Activated CD4-positive, alpha-beta T cell treated with anti-CD3 and anti-CD28 coated beads, Interleukin-2, amount 50 U/mL, for 48 hours (primary cell): ENCODE data around the gene BCL2L2.
A peak's percentile ranks its signal among the peaks of the same experiment; 100 is the strongest.

Source experiments
- DNase-seq, 2 experiments: peaks; one replicate each; pipeline ENCODE4 v3.0.0-alpha.2; 2020

BCL2L2 gene

GRCh38 chr14:23299986-23300686 is 6.5 kb upstream of the BCL2L2 start:
- no peak for DNase-seq

- peak; percentile 34 to 38 for DNase-seq
Measured at GRCh38 chr14:23300687-23301223, 5.9 kb upstream of the BCL2L2 start.

DNA sequence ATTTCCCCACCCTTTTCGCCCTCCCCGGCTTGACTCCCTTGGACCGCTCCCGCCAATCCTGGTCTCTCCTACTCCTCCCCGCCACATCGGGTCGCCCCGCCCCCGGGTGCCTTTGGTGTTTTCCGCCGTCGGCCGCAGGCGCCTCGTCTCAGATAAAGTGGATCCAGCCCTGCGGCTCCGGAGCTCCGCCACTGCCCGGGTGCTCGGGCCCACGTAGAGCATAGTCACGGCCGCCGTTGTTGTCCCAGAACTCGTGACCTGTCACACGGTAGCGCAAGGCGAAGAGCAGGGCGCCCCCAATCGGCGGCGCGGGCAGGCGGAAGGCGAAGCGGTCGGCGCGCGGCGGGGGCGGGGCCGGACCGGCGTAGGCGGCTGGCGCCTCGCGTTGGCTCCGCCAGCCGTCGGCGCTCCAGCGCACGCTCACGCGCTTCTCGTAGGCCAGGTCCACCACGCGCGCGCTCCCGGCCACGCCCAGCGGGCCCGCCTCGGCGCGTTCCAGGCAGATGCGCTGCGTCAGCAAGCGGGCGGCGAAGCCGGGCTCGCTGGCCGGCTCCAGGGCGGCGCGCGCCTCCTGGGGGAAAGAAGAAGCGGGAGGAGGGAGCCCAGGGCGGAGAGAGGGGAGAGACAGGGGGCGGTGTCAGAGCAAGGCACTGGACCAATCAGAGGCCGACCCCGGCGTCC is 5.2 kb upstream of the BCL2L2 start:
- peak; percentile 96 for DNase-seq

DNA sequence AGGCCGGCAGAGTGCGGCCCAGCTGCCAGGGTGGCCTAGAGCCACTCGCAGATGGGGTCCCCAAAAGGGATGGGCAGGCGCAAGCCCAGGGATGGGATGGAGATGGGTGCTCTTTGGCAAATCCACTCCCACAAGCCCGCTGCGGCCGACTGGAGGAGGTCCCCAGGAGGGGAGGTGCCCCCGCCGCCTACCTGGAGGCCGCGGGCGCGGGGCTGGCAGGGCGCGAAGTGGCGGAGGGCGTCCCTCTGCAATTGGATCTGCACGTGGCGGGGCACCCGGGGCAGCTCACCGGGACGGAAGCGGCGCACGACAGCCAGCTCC is 4.7 kb upstream of the BCL2L2 start:
- DNase-seq: no peak

- peak; percentile 89 to 93 for DNase-seq
Measured at GRCh38 chr14:23302290-23303225, 4.1 kb upstream of the BCL2L2 start, which contains the start of gene PPP1R3E. TSS of gene PPP1R3E (minus strand) at chr14:23302859. CDS start at chr14:23302576, 283 bp downstream.

DNA sequence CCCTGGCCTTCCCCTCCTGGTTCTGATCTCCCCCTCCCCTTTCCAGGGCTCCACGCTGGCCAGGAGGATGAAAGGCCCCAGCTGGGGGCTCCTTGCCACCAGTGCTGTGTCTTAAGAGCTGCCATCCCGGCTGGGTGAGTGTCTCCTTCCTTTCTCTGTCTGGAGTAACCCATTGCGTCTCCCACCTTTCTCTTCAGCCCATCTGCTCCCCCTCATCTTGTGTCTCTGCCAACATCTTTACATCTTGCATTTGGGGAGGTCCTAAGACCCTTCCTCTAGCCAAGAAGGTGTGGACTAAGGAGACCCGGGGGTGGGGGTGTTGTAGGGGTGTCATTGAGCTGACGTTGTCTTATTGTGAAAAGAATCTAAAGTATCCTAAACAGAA is 505 bp downstream of the BCL2L2 start:
- no peak for DNase-seq

- DNase-seq: no peak
Measured at GRCh38 chr14:23307687-23308644, 1.3 kb downstream of the BCL2L2 start.

- DNase-seq: no peak
Measured at GRCh38 chr14:23308721-23309445, 2.2 kb downstream of the BCL2L2 start.

DNA sequence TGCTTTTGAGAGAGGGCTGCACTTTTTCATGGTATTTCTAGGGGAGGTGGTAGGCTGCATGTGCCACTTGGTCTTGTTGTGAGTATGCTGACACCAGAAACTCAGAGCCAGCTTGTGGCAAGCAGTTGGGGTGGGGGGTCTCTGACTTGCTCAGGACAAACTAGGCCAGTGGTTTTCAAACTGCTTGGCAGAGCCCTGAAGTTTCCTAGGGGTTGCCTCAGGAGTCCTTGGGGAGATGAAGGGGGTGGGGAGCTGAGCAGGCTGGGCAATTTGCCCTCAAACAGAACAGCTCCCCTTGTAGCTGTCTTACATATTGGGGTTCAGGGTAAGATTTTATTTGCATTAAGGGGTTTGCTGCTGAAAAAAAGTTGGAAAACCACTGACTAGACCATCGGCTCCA is 3.9 kb downstream of the BCL2L2 start:
- no peak for DNase-seq

DNA sequence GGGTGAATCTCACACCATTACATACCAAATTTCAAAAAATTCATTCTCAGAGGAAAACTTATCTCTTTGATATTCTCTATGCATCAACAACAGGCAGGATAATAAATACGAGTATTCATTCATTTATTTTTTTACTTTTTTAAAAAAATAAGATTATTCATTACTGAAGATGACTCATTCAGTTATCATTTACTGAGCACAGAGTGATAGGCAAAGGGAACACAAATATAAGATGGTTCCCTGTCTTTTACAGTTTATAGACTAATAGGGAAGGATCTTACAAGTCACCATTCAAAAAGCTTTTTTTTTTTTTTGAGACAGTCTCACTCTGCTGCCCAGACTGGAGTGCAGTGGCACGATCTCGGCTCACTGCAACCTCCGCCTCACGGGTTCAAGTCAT is 9.7 kb downstream of the BCL2L2 start:
- no peak for DNase-seq

GRCh38 chr14:23319746-23320583 is 13.3 kb downstream of the BCL2L2 start:
- DNase-seq: no peak

DNA sequence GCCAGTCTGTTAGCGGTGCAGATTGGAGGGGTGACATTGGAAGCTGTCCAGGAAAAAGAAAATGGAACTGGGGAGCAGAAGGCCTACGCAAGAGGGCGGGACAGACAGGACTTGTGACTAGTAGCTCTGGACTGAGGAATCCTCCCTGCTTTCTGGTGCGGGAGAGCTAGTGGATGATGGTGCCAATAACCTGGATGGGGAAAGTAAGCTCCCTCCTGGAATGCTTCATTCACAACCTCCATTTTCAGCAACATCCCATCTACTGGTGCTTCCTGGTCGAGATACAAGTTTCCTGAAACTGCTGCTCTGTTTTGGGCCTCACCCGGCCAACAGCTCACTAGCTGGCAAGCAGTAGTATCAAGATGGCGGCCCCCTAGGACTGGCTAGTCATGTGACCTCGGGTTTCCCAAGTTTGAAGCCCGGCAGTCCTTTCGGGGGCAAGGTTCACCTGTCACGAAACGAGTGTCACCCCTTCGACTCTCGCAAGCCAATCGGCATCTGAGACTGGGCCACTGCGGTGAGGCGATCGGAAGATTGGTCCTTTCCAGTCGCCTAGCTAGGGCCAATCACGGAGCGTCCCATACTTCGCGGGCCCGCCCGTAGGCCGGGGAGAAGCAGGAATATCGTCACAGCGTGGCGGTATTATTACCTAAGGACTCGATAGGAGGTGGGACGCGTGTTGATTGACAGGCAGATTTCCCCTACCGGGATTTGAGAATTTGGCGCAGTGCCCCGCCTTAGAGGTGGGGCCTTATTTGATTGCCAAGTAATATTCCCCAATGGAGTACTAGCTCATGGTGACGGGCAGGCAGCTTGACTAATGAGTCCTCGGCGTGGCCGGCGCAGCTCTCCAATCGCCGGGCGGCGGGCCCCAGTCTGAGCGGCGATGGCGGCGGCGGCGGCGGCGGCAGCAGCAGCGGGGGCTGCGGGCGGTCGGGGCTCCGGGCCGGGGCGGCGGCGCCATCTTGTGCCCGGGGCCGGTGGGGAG is 14.2 kb downstream of the BCL2L2 start, which contains the start of gene PABPN1:
TSS of gene PABPN1 (plus strand) at position 874 of the 988 bp plus-strand sequence. CDS start at position 887, 13 bp downstream.
- DNase-seq: peak; percentile 95 to 97

GRCh38 chr14:23321572-23322547 is 15.2 kb downstream of the BCL2L2 start:
- peak; percentile 72 to 79 for DNase-seq

GRCh38 chr14:23322568-23323517 is 16.2 kb downstream of the BCL2L2 start:
- DNase-seq: no peak

GRCh38 chr14:23323838-23324454 is 17.3 kb downstream of the BCL2L2 start:
- DNase-seq: no peak

- DNase-seq: no peak
Measured at GRCh38 chr14:23324455-23324846, 17.8 kb downstream of the BCL2L2 start.
